ENCODE results near the gene FAHD2A.
"Not testable (repeated sequence)": the region's sequence is repeated elsewhere in the genome, so short reads cannot be mapped to it uniquely, and the experiment has no call there.

Gene FAHD2A

DNA sequence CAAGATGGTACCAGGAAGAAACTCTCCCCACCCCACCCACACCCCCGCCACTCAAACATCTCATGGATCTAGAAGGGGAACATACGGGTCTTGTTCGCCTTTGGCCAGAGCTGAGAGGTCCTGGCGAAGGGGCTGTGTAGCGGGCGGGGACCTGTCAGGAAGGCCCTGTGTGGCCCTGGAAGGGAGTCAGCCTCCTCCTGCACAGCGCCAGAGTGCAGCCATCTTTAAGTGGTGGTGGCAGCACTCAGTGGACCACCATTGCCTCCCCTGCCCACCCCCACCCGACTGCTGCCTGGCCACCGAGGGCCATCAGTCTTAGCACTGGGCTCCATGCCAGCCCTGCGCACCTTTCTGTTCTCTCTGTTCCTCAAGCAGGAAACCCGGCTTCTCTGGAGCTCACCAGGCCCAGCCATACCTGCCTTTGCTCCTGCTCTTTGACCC is 11.6 kb upstream of the FAHD2A start:
- no peak for DNase-seq

DNA sequence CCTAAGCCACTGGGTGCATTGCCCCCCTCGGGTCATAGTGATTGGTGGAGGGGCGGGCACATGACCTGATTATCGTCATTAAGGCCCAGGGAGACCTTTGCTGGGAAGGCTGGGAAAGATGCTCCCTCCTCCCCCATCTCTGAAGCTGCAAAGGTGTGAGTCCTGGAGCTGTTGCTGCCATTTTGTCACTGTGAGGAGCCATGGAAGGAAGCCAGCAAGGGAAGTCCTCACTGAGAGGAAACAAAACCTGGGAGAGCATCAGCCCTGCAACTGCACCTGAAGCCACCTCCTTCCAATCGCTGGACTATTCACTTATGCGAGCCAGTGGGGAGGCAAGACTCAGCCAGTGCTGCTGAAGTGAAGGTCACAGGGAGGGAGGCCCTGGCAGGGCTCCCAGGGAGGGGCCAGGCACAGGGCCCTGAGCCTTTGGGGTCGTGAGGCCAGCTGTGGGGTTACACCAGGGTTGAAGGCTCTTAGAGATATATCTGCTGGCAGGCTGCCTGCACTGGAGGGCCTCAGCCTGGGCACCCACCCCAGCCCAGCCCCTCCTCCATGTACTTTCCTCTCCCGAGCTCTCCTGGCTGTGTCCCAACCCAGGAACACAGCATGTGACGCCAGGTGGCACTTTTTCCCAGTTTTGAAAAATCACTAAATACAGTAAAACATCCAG is 10.7 kb upstream of the FAHD2A start:
- peak; percentile 37 for DNase-seq

DNA sequence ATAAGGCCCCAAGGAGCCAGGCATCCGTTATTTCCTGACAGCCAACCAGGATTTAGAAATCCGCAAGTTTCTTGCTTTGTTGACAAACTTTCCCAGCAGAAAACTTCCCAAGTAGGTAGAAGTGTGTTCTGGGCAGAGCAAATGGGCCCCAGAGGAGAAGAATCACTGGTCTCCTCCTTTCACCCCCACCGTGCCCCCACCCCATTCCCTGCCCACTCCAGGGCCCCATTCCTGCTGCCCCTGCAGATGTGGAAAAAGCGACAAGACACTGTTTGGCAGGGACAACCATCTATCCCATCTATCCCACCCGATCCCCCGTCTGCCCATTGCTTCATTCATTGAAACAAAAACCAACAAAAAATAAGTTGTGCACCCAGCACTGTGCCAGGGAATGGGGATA is 10.2 kb upstream of the FAHD2A start:
- DNase-seq: no peak

DNA sequence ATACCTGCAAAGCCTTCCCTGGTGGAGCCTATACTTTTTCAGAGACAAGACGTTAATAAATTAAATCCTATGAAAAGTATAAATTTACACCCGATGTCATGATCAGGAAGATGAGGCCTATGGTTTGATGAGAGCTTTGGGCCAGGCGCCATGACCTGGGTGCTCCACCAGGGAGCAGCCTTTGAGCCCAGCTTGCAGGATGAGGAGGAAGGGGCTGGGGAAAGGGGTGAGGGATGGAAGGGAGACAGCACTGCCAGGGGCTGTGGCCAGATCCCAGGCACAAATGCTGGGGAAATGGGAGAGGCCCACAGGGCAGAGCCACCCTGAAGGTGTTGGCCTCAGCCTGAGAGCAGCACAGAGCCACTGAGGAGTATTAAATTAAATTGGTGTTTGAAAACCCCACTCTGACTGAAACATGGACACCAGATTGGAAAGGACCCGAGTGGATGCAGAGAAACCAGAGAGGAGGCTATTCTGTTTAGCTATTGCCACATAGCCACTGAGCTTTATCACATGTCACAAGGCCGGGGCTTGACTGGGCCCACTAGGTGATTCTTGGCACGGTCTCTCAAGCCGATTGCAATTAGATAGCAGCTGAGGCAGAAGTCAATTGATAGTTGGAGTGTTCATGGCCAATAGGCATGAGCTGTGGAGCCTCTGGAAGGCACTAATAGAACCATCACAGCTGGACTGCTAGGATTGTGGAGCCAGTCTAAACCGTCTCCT is 9.6 kb upstream of the FAHD2A start:
- no peak for DNase-seq

DNA sequence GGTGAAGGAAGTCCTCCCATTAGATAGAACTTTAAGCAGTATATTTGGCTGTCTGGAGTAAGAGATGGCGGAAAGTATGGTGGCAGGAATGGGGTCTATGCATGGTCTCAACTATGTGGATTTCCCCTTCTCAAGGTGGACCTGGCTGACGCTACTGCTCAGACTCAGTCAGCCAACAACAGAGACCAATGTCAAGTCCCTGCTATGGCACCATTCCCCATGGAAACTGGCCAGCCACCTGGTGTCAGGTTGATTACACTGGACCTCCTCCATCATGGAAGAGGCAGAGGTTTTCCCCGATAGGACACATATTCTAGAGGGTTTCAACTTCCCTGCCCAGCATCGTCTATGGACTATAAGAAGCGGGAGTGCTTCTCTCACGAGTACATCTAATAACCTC is 8.6 kb upstream of the FAHD2A start:
- DNase-seq: no peak

DNA sequence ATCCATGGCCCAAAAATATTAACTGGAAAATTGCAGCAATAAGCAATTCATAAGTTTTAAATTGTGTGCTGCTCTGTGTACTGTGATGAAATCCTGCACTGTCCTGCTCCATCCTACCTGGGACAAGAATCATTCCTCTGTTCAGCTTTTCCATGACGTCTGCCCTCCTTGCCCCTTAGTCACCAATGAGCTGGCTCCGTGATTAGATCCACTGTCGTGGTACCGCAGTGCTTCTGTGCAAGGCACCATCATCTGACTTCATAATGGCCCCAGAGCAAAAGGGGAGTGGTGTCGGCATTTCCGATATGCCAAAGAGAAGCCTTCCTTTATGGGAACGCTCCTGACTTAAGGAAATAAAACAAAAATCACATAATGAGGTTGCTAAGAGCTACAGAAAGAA is 3.4 kb upstream of the FAHD2A start:
- no peak for DNase-seq

DNA sequence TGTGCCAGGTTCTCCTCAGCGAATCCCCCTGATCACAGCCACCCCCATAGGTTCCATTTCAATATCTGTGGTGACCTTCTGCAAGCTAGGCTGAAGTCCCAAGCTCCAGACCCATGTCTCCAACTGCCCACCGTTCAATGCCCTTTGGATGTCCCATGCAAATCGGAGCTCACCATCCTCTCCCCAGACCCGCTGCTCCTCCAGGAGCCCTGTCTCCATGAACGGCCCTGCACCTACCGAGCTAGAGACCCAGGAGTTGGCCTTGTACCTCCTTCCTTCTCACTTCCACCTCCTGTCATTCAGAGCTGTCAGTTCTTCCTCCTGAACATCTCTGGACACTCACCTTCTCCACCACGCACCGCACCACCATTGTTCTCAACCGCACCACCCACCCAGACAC is 1.0 kb upstream of the FAHD2A start:
- no peak for DNase-seq

DNA sequence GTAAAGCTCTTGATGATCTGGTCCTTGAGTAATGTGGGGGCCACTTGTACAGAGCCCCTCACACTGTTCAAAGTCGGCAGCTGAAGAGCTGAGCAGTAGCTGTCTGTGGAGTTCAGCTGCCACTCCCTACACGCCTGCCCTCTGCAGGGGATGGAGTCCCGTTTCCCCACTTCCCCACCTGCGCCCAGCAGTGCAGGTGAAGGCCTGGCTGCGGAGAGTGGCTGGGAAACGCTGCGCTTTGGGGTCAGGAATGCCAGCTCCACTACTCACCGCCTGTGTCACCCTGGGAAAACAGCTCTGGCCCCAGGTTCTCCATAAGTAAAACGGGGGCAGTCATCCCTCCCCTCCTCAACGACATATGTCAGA is 521 bp upstream of the FAHD2A start:
- not testable (repeated sequence) for DNase-seq

DNA sequence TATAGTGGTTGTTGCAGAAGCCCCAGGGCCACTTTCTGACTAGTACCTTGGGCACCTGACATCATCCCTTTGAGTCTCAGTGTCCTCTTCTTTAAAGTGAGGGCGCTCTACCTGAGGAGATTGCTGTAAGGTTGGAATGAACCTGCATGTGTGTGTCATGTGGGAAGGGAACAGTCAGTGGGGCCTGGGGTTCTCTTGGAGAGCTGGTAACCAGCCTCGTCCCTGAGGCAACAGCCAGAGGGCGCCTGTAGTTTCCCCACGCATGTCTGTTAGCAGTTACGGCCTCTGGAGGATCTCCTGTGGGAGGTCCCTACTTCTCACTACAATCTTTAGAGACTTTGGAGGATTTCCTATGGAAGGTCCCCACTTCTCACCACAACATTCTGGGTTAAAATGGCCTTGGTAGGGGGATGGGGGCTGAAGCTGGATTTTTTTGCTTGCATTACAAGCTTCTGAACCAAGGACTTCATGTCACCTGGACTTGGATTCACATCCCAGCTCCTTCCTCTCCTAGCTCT is 755 bp downstream of the FAHD2A start:
- DNase-seq: peak; percentile 3

DNA sequence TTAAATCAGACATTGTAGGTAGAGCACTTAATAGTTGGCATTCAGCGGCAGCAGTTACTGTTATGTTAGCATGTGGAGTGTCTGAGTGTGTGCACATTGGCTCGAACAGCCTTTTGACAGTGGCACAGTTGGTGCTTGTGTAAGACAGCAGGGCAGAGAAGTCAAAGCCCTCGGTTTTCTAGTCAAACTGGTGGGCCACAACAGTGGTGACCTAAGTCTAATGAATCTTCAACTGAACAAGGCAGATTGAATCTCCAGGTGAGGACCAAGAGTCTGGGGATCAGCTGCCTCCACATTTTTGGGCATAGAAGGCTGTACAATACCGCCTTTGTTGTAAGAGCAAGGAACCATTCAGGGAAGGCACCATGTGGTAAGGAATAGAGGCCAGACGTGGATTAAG is 1.3 kb downstream of the FAHD2A start:
- DNase-seq: not testable (repeated sequence)

DNA sequence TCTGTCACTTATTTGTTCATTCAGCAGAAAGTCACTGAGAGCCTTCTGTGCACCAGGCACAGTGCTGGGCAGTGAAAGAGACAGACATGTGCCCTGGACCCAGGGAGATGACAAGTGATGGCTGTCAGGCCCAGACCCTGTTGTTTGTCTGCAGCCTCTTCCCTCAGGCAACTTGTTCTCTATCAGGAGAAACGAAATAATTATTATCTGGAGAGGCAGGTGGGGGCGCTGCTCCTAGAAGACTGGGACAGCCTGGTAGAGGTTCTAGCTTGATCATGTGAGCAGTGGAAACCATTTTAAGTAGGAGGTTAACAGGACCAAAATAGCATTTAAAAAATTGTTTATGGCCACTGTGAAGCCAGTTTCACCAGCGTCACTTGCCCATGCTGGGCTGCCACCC is 2.2 kb downstream of the FAHD2A start:
- DNase-seq: not testable (repeated sequence)

DNA sequence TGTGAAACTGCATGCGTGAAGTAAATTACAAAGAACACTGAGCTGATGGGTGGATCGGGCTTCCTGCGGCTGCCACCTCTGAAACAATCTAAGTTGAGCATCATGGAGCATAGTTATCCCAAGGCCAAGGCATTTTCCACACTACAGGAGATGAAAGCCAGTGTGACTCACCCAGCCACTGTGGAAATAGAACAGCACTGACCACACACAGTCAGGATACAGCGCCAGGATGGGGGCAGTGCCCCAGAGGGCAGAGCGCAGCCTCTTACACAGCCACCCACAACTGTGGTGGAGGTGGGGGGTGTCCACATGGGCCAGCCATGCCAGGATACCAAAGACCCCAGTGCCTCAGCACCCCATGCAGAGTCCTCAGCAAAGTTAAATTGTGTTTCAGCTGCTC is 8.7 kb downstream of the FAHD2A start:
- not testable (repeated sequence) for DNase-seq

DNA sequence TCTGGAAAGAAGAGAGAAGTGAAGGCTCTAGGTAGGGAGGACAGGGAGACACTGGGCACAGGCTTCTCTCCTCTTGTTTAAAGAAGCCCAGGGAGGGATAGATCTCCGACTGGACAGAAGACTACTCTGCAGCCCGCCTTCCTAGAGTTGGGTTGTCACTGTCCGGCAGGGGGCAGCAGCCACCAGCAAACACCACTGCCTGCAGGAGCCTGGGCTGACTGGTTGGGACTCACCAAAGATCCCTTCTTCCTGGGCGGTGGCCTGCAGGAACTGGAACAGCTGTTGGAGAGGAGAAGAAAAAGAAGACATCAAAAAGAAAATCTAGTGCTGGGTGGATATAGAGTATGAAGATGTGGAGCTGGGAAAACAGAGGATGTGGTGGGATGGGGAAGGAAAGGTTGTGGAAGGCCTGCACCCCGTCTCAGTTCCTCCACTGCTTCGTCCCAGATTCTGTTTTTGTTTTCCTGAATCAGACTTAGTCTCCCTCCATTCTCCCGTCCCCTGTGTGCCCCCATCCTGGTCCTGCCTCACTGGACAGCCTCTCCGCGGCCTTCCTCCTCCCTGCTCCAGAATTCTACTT is 11.6 kb downstream of the FAHD2A start:
- DNase-seq: peak; percentile 46

DNA sequence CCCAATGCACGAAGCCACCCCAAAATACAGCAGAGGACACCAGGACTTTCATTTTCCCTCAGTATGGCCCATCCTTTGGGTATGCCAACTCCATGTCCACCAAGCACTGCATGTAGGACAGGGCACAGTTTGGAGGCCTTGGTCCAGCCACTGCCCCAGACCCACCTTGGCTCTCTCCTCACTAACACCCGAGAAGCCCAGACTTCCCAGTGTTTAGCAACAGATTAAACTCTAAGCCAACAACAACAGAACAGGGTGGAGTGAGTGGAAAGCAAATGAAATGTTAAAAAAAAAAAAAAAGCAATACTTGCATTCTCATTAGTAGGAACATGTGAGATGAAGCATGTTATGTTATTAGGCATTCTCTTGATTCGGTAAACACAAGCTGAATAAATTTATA is 12.6 kb downstream of the FAHD2A start:
- DNase-seq: not testable (repeated sequence)

DNA sequence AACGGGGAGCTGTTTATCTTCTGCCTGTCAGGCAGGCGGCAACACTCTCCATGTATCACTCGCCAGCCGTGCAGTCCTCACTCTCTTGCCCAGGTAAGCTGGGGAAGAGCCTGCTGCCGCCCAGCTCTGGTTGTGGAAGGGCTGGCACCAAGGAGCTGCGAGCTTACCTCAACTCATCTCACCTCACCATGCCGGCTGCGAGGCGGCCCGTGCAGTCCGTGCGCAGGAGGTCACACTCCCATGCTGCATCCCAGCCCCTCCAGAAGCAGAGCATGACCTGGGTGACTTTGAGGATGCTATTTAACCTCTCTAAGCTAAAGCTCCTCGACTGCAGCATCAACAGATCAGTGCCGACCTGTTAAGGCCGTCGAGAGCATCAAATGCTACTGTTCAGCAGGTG is 13.1 kb downstream of the FAHD2A start:
- DNase-seq: not testable (repeated sequence)

DNA sequence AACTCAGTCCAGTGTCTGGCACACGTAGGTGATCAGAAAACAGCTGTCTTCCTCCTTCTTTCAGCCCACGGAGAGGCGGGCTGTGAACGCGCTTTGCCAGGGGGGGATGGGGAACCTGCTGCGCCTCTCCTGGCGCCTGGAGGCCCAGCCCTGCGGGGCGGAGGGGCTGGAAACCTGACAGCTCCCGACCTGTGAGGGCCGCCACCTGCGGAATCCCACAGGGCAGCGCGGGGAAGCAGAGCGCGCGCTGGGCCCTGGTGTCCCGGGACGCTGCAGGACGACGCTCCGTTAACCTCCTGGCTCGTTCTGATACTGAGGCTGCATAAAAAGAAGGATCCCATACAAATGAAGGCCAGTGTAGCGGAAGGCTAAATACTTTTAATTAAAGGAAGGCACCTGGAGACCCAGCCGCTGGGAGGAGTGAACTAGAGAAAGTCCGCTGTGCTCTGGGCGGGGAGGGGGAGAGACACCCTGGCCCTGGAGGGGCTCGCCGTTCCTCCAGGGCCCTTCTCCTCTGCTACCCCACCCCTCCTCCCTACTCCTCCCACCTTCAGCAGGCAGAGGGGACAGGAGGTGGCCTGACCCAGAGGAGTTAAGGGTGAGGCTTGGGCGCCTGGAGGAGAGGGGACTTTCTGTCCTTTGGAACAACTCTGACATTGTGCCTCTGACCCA is 24.8 kb downstream of the FAHD2A start:
- not testable (repeated sequence) for DNase-seq

DNA sequence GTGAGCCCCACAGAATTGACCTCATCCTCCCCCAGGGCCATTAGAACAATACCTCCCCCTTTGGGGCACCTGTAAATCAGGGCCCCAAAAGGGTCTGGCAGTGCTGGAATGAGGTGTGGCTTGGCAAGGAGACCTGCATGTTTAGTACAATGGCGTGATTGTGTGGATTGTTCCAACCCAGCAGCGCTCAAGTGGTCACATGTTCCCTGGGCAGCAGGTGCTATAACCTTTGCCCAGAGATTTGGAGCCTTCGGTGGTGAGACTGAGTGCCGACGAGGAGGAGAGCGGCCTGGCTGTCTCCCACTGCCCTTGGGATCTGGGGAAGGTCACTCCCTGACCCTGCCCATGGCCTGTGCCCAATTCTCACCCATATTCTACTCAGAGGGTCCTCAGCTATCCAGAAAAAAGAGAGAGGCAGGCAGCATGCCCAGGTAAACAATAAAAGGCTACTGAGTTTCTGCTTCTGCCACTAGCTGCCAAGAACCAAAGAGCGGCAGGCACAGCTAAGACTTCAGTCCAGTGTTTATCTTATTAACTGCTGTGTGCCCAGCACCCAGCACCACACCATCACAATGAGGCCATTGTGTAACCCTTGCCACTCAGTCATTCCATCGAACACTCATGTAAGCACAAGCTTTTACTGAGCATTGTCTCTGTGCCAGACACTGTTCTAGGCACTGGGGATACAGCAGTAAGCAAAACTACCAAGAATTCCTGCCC is 27.4 kb downstream of the FAHD2A start:
- DNase-seq: not testable (repeated sequence)

DNA sequence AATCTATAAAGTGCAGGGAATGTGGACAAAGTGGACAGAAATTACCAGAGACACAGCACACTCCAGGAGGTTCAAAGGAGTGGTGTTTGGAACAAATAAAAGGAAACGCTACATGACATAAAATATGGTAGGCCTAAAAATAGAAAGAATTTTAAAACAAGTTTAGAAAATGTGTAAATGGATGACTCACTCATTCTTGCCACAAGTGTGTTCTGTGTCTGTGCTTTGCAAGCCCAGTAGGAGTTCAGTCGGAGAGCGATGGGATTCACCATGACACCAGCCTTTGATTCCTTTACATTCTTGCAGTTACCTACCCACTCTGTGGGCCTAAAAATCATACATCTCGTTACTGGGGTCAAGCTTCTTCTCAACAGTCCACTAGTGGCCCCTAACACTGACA is 30.9 kb downstream of the FAHD2A start:
- DNase-seq: not testable (repeated sequence)

DNA sequence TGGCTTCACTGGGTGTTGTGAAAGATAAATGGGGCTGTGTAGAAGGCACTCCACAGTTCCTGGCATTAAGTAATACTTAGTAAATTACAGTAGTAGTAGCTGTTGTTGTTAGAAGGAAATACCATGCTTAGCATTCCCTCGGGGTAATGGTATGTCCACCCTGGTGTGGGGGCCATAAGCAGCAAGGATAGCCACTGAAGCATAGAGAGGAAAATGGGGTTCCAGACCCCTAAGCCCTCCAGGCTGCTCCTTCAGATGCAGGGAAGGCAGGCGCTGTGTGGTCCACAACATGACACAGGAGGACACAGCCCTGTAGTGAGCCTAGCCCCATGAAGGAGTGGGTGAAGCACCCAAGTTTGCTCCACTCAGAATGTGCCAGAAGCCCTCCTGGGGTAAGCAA is 31.5 kb downstream of the FAHD2A start:
- not testable (repeated sequence) for DNase-seq

DNA sequence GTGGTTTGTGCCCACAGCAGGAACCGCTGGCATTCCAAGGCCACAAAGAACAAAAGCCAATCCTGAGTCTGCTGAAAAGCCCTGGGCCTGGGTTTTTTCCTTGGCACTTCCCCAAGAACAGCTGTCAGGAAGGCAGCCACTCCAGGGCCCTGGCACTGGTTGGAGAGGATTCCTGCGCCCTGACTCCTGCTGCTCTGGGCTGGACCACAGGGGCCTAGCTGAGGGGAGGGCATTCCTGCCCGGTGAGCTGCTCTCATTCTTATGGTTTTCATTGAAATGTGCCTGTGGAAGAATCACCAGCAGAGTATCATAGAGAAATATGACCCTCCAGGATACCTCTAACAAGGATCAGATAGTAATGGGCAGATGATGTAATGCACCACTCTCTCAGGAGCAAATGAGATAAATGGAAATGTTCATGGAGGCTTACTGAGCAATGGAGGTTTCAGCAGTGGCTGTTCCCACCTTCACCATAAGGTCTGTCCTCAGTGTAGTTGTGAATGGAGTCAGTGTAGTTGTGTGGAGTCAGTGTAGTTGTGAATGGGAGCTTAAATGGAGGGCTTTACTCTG is 32.1 kb downstream of the FAHD2A start:
- not testable (repeated sequence) for DNase-seq

DNA sequence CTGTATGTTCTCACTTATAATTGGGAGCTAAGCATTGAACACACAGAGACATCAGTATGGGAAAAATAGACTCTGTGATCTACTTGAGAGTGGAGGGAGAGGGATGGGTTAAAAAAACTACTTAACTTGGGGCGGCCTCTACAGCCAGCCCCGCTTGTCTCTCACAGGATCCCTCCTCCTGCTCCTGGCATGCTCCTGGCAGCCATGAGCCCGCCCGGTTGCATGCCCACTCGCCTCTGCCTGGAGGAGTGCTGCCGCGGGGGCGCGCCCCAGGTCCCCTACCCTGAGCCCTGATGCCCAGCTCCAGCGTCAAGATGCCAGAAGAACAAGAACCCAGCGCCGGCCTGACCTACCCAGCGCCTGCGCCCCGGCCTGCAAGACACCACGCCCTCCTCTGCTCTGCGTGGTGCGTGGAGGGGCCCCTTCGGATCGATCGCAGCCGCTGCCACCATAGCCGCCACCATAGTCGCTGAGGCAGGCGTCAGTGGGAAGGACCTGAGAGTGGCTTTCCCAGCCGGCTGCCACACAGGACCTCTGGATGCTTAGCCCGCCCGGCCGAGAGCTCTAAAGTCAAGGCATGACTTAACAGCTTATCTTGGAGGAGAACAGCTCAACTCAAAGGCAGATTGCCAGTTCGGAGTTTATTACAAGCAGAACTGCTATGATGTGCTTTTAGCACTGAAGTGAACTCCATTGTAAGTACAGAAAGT is 32.8 kb downstream of the FAHD2A start:
- DNase-seq: not testable (repeated sequence)

DNA sequence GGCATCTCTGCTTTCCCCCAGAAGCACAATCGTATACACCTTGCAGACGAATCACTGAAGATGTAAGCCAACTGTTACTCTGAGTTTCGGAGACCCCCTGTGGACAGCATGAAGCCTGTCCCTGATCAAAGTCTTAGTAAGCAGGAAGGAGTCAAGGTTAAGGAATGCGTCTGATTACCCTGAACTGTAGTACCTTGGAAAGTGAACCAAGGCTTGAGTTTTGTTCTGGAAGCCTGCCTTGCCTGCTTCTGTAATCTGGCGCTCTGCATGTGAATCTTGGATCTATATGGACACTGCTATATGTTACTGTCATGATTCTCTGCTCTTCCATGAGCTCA is 33.3 kb downstream of the FAHD2A start:
- not testable (repeated sequence) for DNase-seq

Data from NCI-H1105 treated with DMSO at 0.1 percent for 48 hours (cell line).